ENCODE measurements around the gene WSCD2. TPM values are rescaled to one million over a fixed set of nuclear protein-coding genes. Genes with fewer than 3 reads are reported as not detected.

The WSCD2 gene
- total and polyA plus RNA-seq, 2 donors (not counting 3 experiments of a cell fraction or from before 2014, with no cell fraction given) = not detected

DNA sequence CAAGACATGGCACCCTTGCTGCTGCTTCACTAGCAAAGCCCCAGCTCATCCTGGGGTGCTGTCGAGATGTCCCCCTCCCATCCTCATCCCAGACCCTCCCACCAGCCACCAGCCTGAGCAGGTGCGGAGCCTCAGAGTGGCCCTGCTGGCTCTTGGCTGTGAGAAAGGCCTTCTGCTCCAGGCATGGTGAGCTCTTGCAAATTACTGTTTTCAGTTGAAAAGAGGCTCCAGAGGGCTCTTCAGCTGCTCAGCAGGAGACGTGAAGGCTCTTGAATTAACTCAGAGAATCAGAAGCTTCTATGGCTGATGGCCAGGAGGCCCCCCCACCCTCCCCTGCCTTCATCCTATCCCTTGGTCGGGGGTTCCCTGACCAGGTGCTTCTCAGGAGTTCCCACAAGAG lies 44.1 kb downstream of the WSCD2 start:
- TF ChIP-seq, protein P1, sequence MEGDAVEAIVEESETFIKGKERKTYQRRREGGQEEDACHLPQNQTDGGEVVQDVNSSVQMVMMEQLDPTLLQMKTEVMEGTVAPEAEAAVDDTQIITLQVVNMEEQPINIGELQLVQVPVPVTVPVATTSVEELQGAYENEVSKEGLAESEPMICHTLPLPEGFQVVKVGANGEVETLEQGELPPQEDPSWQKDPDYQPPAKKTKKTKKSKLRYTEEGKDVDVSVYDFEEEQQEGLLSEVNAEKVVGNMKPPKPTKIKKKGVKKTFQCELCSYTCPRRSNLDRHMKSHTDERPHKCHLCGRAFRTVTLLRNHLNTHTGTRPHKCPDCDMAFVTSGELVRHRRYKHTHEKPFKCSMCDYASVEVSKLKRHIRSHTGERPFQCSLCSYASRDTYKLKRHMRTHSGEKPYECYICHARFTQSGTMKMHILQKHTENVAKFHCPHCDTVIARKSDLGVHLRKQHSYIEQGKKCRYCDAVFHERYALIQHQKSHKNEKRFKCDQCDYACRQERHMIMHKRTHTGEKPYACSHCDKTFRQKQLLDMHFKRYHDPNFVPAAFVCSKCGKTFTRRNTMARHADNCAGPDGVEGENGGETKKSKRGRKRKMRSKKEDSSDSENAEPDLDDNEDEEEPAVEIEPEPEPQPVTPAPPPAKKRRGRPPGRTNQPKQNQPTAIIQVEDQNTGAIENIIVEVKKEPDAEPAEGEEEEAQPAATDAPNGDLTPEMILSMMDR (IDR thresholded peaks at IDR 0.05; ENCODE audit: extremely low read depth in 1 of 2, insufficient read depth in 1 of 2, low read depth in 1 of 2, low read length in 2 of 2) = no peak
- TF ChIP-seq GATA2 (IDR thresholded peaks at IDR 0.05; ENCODE audit: insufficient read depth, insufficient read length, low read depth, low read length) (no peak), FOS (IDR thresholded peaks at IDR 0.05; ENCODE audit: borderline replicate concordance, insufficient read depth, low read length) (no peak), MYC (IDR thresholded peaks at IDR 0.05; ENCODE audit: low read depth, low read length) (no peak), EZH2 (IDR thresholded peaks at IDR 0.05; ENCODE audit: borderline replicate concordance, low read depth, low read length, severe bottlenecking) (no peak), POLR2AphosphoS5 (IDR thresholded peaks at IDR 0.05; ENCODE audit: insufficient read depth, low read depth, low read length) (no peak)
- TF ChIP-seq, protein P2, sequence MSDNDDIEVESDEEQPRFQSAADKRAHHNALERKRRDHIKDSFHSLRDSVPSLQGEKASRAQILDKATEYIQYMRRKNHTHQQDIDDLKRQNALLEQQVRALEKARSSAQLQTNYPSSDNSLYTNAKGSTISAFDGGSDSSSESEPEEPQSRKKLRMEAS (IDR thresholded peaks at IDR 0.05; ENCODE audit: insufficient read depth, insufficient read length) = no peak
- FAIRE-seq = no peak
- Histone ChIP-seq H3K27ac (ENCODE audit: insufficient read depth, low read depth, low read length) (no peak overlapping the region), H2AFZ (ENCODE audit: low read depth, low read length) (no peak overlapping the region), H3K36me3 (ENCODE audit: control insufficient read depth in 2 of 2, extremely low read depth in 1 of 2, insufficient read depth in 2 of 2, low read length in 2 of 2) (no peaks in the 10 kb centered on the region), H3K79me2 (ENCODE audit: control insufficient read depth, insufficient read depth, low read length) (no peaks in the 10 kb centered on the region), H3K9me3 (replicated peaks; ENCODE audit: control insufficient read depth, insufficient read depth, low read length) (no peaks in the 10 kb centered on the region), H4K20me1 (replicated peaks; ENCODE audit: control insufficient read depth, extremely low read depth, insufficient read depth, low read length) (no peaks in the 10 kb centered on the region), H3K9me1 (replicated peaks; ENCODE audit: control insufficient read depth, extremely low read depth, insufficient read depth, low read length) (no peaks in the 10 kb centered on the region), H3K4me1 (ENCODE audit: control insufficient read depth, extremely low read depth, insufficient read depth, low read length) (no peaks in the 10 kb centered on the region), H3K4me2 (ENCODE audit: insufficient read depth, low read length) (no peak overlapping the region), H3K4me3 (replicated peaks in 1 of 3; ENCODE audit: insufficient read depth in 1 of 3, low read depth in 1 of 3, low read length in 3 of 3) (no peak overlapping the region), H3K27me3 (ENCODE audit: control insufficient read depth in 2 of 2, insufficient read depth in 2 of 2, low read length in 2 of 2) (no peaks in the 10 kb centered on the region), H3K9ac (replicated peaks; ENCODE audit: extremely low read depth, insufficient read depth, low read length) (no peak overlapping the region)
- BruUV-seq (replicated peaks) = no TSS peak
- POLR2A ChIA-PET = no interaction called here
- intact Hi-C loops (cut with micrococcal nuclease) = no loop called here
- CTCF ChIA-PET = no interaction called here
- no peak for DNase-seq (ENCODE audit: low read depth, low spot score)
- dilution Hi-C loops (cut with MboI; ENCODE audit: extremely low pct_ligation_motif_present, low sequenced_read_pairs) = no loop called here
